ENCODE results near the gene PTPRF.

PTPRF gene

GRCh38 chr1:43664369-43664768 is 133.7 kb downstream of the PTPRF start:
- TF ChIP-seq NFIC (IDR thresholded peaks at IDR 0.05): no peak
- TF ChIP-seq, protein P1, sequence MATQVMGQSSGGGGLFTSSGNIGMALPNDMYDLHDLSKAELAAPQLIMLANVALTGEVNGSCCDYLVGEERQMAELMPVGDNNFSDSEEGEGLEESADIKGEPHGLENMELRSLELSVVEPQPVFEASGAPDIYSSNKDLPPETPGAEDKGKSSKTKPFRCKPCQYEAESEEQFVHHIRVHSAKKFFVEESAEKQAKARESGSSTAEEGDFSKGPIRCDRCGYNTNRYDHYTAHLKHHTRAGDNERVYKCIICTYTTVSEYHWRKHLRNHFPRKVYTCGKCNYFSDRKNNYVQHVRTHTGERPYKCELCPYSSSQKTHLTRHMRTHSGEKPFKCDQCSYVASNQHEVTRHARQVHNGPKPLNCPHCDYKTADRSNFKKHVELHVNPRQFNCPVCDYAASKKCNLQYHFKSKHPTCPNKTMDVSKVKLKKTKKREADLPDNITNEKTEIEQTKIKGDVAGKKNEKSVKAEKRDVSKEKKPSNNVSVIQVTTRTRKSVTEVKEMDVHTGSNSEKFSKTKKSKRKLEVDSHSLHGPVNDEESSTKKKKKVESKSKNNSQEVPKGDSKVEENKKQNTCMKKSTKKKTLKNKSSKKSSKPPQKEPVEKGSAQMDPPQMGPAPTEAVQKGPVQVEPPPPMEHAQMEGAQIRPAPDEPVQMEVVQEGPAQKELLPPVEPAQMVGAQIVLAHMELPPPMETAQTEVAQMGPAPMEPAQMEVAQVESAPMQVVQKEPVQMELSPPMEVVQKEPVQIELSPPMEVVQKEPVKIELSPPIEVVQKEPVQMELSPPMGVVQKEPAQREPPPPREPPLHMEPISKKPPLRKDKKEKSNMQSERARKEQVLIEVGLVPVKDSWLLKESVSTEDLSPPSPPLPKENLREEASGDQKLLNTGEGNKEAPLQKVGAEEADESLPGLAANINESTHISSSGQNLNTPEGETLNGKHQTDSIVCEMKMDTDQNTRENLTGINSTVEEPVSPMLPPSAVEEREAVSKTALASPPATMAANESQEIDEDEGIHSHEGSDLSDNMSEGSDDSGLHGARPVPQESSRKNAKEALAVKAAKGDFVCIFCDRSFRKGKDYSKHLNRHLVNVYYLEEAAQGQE (IDR thresholded peaks at IDR 0.05; ENCODE audit: low read depth): no peak
- TF ChIP-seq RAD21 (IDR thresholded peaks at IDR 0.05; ENCODE audit: low read depth): no peak
- no peak for TF ChIP-seq TAF1 (IDR thresholded peaks at IDR 0.05; ENCODE audit: low read depth)
- TF ChIP-seq EGR1 (IDR thresholded peaks at IDR 0.05): no peak
- TF ChIP-seq YY1 (IDR thresholded peaks at IDR 0.05; ENCODE audit: low read depth): no peak
- no peak for TF ChIP-seq ZBTB7A (IDR thresholded peaks at IDR 0.05; ENCODE audit: low read depth)
- no peak for TF ChIP-seq CREB1 (IDR thresholded peaks at IDR 0.05; ENCODE audit: low read depth)
- TF ChIP-seq CEBPB (IDR thresholded peaks at IDR 0.05): no peak
- no peak for TF ChIP-seq MAX (IDR thresholded peaks at IDR 0.05)
- TF ChIP-seq EP300 (IDR thresholded peaks at IDR 0.05; ENCODE audit: borderline replicate concordance): no peak

DNA sequence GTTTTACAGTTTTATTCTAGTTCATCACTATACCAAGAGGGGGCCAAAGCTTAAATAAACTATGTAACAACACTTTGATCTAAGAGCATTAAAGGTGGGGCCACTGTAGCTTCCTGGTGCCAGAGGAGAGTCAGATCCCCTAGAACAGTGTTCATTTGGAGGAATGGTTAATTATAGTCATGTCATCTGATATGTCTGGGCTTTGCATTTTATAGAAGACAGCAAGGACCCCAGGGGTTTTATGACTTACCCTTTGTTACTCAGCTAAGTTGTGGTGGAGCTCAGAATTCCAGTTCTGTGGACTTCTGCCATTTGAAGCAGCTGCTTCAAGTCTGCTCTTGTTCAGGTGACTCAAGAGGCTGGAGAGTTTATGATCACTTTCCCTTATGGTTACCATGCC is 135.9 kb downstream of the PTPRF start:
- TF ChIP-seq TEAD4 (IDR thresholded peaks at IDR 0.05) (no peak), CREB1 (IDR thresholded peaks at IDR 0.05; ENCODE audit: low read depth) (no peak), ZBTB7A (IDR thresholded peaks at IDR 0.05; ENCODE audit: low read depth) (no peak), MAX (IDR thresholded peaks at IDR 0.05) (no peak), RAD21 (IDR thresholded peaks at IDR 0.05; ENCODE audit: low read depth) (no peak), YY1 (IDR thresholded peaks at IDR 0.05; ENCODE audit: low read depth) (no peak), CEBPB (IDR thresholded peaks at IDR 0.05) (no peak), FOXM1 (IDR thresholded peaks at IDR 0.05; ENCODE audit: borderline replicate concordance, low read depth) (no peak)
- TF ChIP-seq, protein P1 (IDR thresholded peaks at IDR 0.05; ENCODE audit: low read depth): no peak

DNA sequence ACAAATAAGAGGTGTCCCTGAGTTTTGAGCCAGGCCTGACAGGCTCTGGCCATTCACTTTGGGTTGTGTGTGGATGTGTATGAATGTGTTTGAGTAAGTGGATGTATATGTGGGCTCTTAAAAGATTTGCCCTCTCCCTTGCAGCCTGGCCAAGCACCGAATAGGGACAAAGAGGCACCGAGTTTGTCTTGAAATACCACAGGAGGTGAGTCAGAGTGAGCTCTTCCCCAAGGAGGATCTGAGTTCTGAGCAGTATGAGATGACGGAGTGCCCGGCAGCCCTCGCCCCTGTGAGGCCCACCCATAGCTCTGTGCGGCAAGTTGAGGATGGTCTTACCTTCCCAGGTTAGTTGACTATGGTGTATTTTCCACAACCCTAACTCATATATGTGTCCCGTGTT is 138.3 kb downstream of the PTPRF start:
- no peak for TF ChIP-seq MAX (IDR thresholded peaks at IDR 0.05)
- TF ChIP-seq ZBTB7A (IDR thresholded peaks at IDR 0.05; ENCODE audit: low read depth): no peak
- no peak for TF ChIP-seq RAD21 (IDR thresholded peaks at IDR 0.05; ENCODE audit: low read depth)
- TF ChIP-seq TAF1 (IDR thresholded peaks at IDR 0.05; ENCODE audit: low read depth): no peak
- no peak for TF ChIP-seq EGR1 (IDR thresholded peaks at IDR 0.05)
- TF ChIP-seq YY1 (IDR thresholded peaks at IDR 0.05; ENCODE audit: low read depth): no peak
- no peak for TF ChIP-seq NFIC (IDR thresholded peaks at IDR 0.05)
- TF ChIP-seq EP300 (IDR thresholded peaks at IDR 0.05; ENCODE audit: borderline replicate concordance): no peak
- TF ChIP-seq TCF12 (IDR thresholded peaks at IDR 0.05; ENCODE audit: low read depth): no peak
- TF ChIP-seq TEAD4 (IDR thresholded peaks at IDR 0.05): no peak
- TF ChIP-seq FOXM1 (IDR thresholded peaks at IDR 0.05; ENCODE audit: borderline replicate concordance, low read depth): no peak
- no peak for TF ChIP-seq USF1 (IDR thresholded peaks at IDR 0.05)
- no peak for TF ChIP-seq CREB1 (IDR thresholded peaks at IDR 0.05; ENCODE audit: low read depth)
- TF ChIP-seq, protein P1 (IDR thresholded peaks at IDR 0.05; ENCODE audit: low read depth): no peak
- no peak for TF ChIP-seq CEBPB (IDR thresholded peaks at IDR 0.05)

DNA sequence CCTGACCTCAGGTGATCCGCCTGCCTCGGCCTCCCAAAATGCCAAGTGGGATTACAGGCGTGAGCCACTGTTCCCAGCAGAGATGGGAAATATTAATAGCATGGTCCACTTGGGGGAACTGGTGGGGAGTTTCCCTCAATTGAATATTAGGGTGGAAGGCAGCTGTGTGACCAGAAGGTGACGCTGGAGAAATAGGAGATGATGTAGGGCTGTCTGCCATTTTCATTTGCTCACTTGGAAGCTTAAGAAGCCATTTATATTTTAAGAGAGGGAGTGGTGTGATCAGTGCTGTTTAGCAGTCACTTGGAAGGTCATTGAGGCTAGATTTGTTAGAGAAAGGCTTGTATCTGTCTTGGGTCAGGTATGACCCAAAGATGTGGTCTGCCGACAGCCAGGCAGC is 139.2 kb downstream of the PTPRF start:
- no peak for TF ChIP-seq MAX (IDR thresholded peaks at IDR 0.05)
- no peak for TF ChIP-seq TAF1 (IDR thresholded peaks at IDR 0.05; ENCODE audit: low read depth)
- TF ChIP-seq YY1 (IDR thresholded peaks at IDR 0.05; ENCODE audit: low read depth): no peak
- TF ChIP-seq CREB1 (IDR thresholded peaks at IDR 0.05; ENCODE audit: low read depth): no peak
- no peak for TF ChIP-seq NFIC (IDR thresholded peaks at IDR 0.05)
- TF ChIP-seq RAD21 (IDR thresholded peaks at IDR 0.05; ENCODE audit: low read depth): no peak
- no peak for TF ChIP-seq TCF12 (IDR thresholded peaks at IDR 0.05; ENCODE audit: low read depth)
- no peak for TF ChIP-seq TEAD4 (IDR thresholded peaks at IDR 0.05)
- TF ChIP-seq, protein P1 (IDR thresholded peaks at IDR 0.05; ENCODE audit: low read depth): no peak
- no peak for TF ChIP-seq EGR1 (IDR thresholded peaks at IDR 0.05)
- no peak for TF ChIP-seq CEBPB (IDR thresholded peaks at IDR 0.05)
- TF ChIP-seq FOXM1 (IDR thresholded peaks at IDR 0.05; ENCODE audit: borderline replicate concordance, low read depth): no peak
- no peak for TF ChIP-seq ZBTB7A (IDR thresholded peaks at IDR 0.05; ENCODE audit: low read depth)
- no peak for TF ChIP-seq USF1 (IDR thresholded peaks at IDR 0.05)
- no peak for TF ChIP-seq EP300 (IDR thresholded peaks at IDR 0.05; ENCODE audit: borderline replicate concordance)
